Stimulated activated CD4-positive, alpha-beta T cell treated with anti-CD3 and anti-CD28 coated beads, Interleukin-15, amount 100 ng/mL, for 48 hours (primary cell): Measurements from ENCODE around the gene SFTPA2.
"Not testable (repeated sequence)": the region's sequence is repeated elsewhere in the genome, so short reads cannot be mapped to it uniquely, and the experiment has no call there.

Experiments used
- DNase-seq, 2 donors: peaks; one replicate each; pipeline ENCODE4 v3.0.0-alpha.2; 2020; ENCODE audit warnings: low read depth in 2 of 2

The SFTPA2 gene

GRCh38 chr10:79511891-79512583 lies 48.2 kb downstream of the SFTPA2 start, which contains the start of gene EIF5AL1:
Gene EIF5AL1 (plus strand): TSS chr10:79512533. CDS start chr10:79512650, 117 bp downstream.
- not testable (repeated sequence) for DNase-seq

- not testable (repeated sequence) for DNase-seq
Observed at GRCh38 chr10:79509934-79510508, 50.2 kb downstream of the SFTPA2 start.

- not testable (repeated sequence) for DNase-seq
Observed at GRCh38 chr10:79509306-79509933, 50.8 kb downstream of the SFTPA2 start.

- not testable (repeated sequence) for DNase-seq
Observed at GRCh38 chr10:79508245-79508644, 52.0 kb downstream of the SFTPA2 start.

GRCh38 chr10:79507440-79508167 lies 52.6 kb downstream of the SFTPA2 start:
- DNase-seq: no peak
